GM19193 (cell line): ENCODE data around the gene FAM110A.

Source experiments
- POLR2A ChIP-seq: IDR thresholded peaks from 4 replicates; pipeline ENCODE4 v1.6.1; 2011; ENCODE audit not compliant: insufficient read depth, insufficient read length; ENCODE audit errors: extremely low read depth

Gene FAM110A

DNA sequence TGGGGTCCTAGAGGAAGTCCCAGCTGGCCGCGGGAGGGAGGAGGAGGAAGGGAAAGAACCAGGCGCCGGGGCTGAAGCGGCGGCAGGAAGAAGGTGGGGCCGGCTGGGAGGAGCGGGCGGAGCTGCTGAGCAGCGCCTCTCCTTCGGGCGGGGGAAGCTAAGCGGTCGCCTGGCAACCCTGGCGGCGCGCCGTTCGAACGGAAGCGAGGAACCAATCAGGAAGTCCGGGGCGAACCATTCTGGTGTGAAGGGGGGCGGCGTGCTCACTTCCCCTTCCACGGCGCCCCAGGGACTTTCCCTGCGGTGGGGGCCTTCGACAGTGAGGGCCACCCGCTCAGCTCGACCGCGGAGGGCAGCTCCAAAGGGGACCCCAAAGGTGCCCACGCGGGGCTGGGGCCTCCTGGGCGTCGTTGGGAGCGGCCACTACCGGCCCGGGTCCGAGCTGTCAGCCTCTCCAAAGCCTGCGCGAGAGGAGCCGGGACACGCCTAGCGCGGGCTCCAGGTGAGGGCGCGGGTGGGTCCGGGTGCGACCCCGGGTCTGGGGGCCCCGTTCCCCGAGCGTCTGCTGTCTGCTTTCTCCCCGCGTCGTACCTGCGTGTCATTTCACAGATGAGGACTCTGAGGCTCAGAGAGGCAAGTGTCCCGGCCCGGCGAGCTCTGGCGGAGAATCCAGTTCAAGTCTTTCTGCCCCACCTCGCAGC lies at the start of gene FAM110A:
TSS of gene FAM110A (plus strand) at position 266 of the 701 bp plus-strand sequence. CDS start 11,090 bp downstream, outside the sequence.
- TF ChIP-seq POLR2A, result peak; percentile 56

- TF ChIP-seq POLR2A, result no peak
These were observed 45.7 kb upstream of the FAM110A start for GRCh38 chr20:787825-788224.

- no peak for TF ChIP-seq POLR2A
These were observed 42.5 kb upstream of the FAM110A start for GRCh38 chr20:791056-791455.

DNA sequence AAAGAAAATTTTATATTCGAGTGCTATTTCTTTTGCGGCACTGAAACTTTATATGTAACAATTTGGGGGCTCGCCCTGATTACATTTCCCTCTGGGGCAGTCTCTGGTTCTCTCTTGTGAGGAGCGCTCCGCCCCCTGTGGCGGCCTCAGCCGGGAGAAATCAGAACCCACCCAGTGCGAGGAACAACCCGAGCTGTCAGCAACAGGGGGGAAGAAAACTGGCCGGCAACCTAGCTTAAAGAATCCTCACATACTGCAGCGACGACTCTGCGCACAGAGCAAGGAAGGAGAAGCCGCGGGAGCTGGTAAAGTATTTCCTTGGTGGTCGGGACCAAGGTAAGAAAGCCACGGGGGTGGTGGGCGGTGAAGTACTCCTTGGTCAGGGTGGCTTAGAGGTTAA lies 41.3 kb upstream of the FAM110A start:
- no peak for TF ChIP-seq POLR2A

DNA sequence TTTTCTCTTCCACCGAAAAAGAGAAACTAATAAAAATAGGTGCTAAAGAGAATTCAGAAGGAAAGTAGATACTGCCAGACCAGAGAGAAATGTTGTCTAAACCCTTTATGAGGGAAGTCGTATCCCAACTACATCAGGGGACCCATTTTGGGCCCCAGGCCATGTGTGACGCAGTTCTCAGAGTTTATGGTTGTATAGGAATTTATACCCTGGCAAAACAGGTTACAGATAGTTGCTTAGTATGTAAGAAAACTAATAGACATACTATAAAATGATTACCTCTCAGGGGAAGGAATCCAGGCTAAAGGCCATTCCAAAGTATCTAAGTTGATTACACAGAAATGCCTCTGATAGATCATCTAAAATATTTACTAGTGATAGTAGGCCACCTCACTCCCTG lies 36.6 kb upstream of the FAM110A start:
- no peak for TF ChIP-seq POLR2A

DNA sequence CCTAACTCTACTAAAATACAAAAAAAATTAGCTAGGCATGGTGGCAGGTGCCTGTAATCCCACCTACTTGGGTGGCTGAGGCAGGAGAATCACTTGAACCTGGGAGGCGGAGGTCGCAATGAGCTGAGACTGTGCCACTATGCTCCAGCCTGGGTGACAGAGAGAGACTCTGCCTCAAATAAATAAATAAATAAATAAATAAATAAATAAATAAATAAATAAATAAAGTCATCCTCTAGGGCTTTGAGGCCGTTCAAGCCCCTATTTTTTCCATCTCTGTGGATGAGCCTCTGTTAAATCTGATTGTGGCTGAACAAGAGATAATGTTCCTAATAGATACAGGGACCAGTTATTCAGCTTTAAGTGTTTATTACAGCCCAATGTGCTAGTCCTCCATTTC lies 31.8 kb upstream of the FAM110A start:
- no peak for TF ChIP-seq POLR2A

DNA sequence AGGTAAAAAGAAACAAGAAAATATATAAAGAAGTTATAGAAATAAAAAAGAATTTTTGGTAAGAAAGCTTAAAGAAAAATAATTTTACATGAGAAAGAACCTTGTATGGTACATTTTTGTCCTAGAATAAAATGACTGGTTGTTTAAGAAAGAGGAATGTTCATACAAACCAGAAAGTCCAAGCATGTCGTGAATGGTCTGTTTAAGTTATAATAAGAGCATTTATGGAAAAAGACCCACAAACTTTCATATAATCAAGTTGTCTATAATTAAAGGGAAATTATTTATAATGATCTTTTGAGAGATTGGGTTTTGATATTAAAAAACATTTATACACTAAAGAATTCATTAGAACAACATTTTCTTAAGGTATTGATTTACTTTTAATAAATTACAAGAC lies 27.8 kb upstream of the FAM110A start:
- no peak for TF ChIP-seq POLR2A

DNA sequence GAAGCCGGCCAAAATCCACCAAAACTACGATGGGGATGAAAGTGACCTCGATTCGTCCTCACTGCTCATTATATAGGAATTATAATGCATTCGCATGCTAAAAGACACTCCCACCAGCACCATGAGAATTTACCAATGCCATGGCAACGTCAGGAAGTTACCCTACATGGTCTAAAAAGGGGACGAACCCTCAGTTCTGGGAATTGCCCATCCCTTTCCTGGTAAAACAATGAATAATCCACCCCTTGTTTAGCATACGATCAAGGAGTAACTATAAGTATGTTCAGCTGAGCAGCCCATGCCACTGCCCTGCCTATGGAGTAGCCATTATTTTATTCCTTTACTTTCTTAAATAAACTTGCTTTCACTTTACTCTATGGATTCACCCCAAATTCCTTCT lies 20.1 kb upstream of the FAM110A start:
- no peak for TF ChIP-seq POLR2A

DNA sequence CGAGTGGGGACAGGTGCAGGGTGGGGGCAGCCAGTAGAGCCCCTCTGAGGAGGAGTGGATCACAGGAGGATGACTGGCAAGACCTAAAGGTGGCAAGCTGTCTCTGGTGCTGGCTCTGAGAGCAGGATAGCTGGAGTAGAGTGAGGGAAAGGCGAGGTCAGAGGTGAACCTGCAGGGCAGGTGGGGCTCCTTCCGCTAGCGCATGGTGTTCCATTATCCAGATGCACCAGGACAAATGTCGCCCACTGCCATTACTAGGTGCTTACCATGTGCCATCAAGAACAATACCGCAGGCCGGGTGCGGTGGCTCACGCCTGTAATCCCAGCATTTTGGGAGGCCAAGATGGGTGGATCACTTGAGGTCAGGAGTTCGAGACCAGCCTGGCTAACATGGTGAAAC lies 18.3 kb upstream of the FAM110A start:
- no peak for TF ChIP-seq POLR2A

DNA sequence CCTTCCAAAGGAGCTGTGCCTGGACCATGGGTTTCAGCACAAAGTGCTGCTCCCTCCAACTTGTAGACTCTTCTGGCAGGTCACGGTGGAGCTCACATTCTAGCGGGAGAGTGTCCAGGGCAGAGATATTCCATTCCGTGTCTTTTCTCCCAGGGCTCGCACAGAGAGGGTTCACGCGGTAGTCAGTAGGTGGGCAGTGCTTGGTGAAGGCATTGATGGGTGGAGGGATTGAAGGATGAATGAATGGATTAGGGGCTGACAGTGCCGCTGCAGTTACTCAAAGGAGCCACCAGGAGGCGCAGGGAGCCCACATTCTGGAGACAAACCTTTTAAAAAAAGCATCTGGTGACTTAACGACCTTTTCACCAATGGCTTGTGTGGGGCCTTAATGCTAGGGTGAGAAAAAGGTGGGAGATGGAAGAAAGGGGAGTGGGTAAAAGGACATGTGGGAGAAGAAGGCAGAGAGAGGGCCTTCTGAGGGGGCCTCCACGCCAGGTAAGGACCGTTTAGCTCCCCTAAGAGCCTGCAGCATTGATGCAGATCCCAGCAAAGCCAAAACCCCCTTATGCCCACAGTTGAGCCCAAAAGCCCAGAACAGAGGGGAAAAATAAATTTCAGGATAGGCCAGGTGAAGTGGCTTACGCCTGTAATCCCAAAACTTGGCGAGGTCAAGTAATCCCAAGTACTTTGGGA lies 17.5 kb upstream of the FAM110A start:
- TF ChIP-seq POLR2A, result no peak

GRCh38 chr20:818001-818664 lies 15.4 kb upstream of the FAM110A start:
- TF ChIP-seq POLR2A, result no peak

GRCh38 chr20:819680-820322 lies 13.7 kb upstream of the FAM110A start:
- no peak for TF ChIP-seq POLR2A

DNA sequence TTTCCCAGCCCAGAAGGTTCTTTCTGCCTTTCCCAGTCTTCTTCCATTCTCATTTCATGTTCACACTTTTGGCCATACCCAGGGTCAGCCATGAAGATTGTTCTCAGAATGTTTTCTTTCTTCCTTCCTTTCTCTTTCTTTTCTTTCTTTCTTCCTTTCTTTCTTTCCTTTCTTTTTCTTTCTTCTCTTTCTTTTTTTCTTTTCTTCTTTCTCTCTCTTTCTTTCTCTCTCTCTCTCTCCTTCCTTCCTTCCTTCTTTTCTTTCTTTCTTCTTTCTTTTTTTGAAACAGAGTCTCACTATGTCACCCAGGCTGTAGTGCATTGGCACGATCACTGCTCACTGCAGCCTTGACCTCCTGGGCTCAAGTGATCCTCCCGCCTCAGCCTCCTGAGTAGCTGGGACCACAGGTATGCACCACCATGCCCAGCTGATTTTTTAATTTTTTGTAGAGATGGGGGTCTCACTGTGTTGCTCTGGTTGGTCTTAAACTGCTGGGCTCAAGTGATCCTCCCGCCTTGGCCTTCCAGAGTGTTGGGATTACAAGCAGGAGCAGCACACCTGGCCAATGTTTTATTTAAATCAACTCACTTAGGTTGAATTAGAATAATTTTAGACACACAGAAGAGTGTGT lies 13.1 kb upstream of the FAM110A start:
- no peak for TF ChIP-seq POLR2A

GRCh38 chr20:821046-821730 lies 12.3 kb upstream of the FAM110A start:
- no peak for TF ChIP-seq POLR2A
